ENCODE results near the gene GTF3A. TPM values are rescaled to one million over a fixed set of nuclear protein-coding genes. Genes with fewer than 3 reads are reported as not detected.
A peak's percentile ranks its signal among the peaks of the same experiment; 100 is the strongest.

Gene GTF3A
- total RNA-seq, 1 donor from 2014 or later, result 163 TPM

- DNase-seq (ENCODE audit: low read depth) (no peak), FAIRE-seq (no peak)
- TF ChIP-seq CTCF (IDR thresholded peaks at IDR 0.05; ENCODE audit: insufficient read depth, low read length, severe bottlenecking), result no peak
- Histone ChIP-seq H3K36me3 (ENCODE audit: control insufficient read depth, insufficient read depth, low read length) (peaks cover 5% of the 10 kb centered on the region), H3K4me3 (ENCODE audit: low read depth, low read length) (no peak overlapping the region), H3K27me3 (ENCODE audit: control insufficient read depth, insufficient read depth, low read length) (no peaks in the 10 kb centered on the region)
These were observed 18.4 kb downstream of the GTF3A start for GRCh38 chr13:27442797-27443196.

- Histone ChIP-seq H3K27me3 (ENCODE audit: control insufficient read depth, insufficient read depth, low read length) (no peaks in the 10 kb centered on the region), H3K36me3 (ENCODE audit: control insufficient read depth, insufficient read depth, low read length) (peaks cover 4% of the 10 kb centered on the region), H3K4me3 (ENCODE audit: low read depth, low read length) (no peak overlapping the region)
- DNase-seq (ENCODE audit: low read depth) (no peak), FAIRE-seq (no peak)
- no peak for TF ChIP-seq CTCF (IDR thresholded peaks at IDR 0.05; ENCODE audit: insufficient read depth, low read length, severe bottlenecking)
These were observed 22.7 kb downstream of the GTF3A start for GRCh38 chr13:27446986-27447583.

- Histone ChIP-seq H3K4me3 (ENCODE audit: low read depth, low read length) (no peak overlapping the region), H3K27me3 (ENCODE audit: control insufficient read depth, insufficient read depth, low read length) (no peaks in the 10 kb centered on the region), H3K36me3 (ENCODE audit: control insufficient read depth, insufficient read depth, low read length) (peaks cover 2% of the 10 kb centered on the region)
- DNase-seq (ENCODE audit: low read depth) (no peak), FAIRE-seq (no peak)
- TF ChIP-seq CTCF (IDR thresholded peaks at IDR 0.05; ENCODE audit: insufficient read depth, low read length, severe bottlenecking), result no peak
These were observed 23.9 kb downstream of the GTF3A start for GRCh38 chr13:27448308-27448707.

- Histone ChIP-seq H3K27me3 (ENCODE audit: control insufficient read depth, insufficient read depth, low read length) (no peaks in the 10 kb centered on the region), H3K36me3 (ENCODE audit: control insufficient read depth, insufficient read depth, low read length) (peaks cover 2% of the 10 kb centered on the region), H3K4me3 (ENCODE audit: low read depth, low read length) (peak overlapping the region; percentile 92)
- FAIRE-seq (no peak), DNase-seq (ENCODE audit: low read depth) (no peak)
- TF ChIP-seq CTCF (IDR thresholded peaks at IDR 0.05; ENCODE audit: insufficient read depth, low read length, severe bottlenecking), result no peak
These were observed 24.7 kb downstream of the GTF3A start for GRCh38 chr13:27449081-27449603.

GRCh38 chr13:27449936-27450828, 25.8 kb downstream of the GTF3A start, which contains the start of gene MTIF3:
Gene MTIF3 (minus strand): TSS chr13:27450564. CDS start chr13:27440448, 10,116 bp downstream.
- FAIRE-seq, result no peak
- Histone ChIP-seq H3K4me3 (ENCODE audit: low read depth, low read length) (peak within 1 kb of the TSS; percentile 92), H3K27me3 (ENCODE audit: control insufficient read depth, insufficient read depth, low read length) (no peaks in the 10 kb centered on the region), H3K36me3 (ENCODE audit: control insufficient read depth, insufficient read depth, low read length) (peaks cover under 1% of the 10 kb centered on the region)
- peak; percentile 90 for DNase-seq (ENCODE audit: low read depth)
- TF ChIP-seq CTCF (IDR thresholded peaks at IDR 0.05; ENCODE audit: insufficient read depth, low read length, severe bottlenecking), result no peak
